Mucosa of stomach (tissue), 1 donor: ENCODE data around the gene NCAPG2.
A peak's percentile ranks its signal among the peaks of the same experiment; 100 is the strongest.
"Not testable (repeated sequence)": the region's sequence is repeated elsewhere in the genome, so short reads cannot be mapped to it uniquely, and the experiment has no call there.

Source experiments
- H3K27me3 ChIP-seq: one replicate; pipeline ENCODE4 v1.7.0; 2013; ENCODE audit warnings: mild to moderate bottlenecking, low read length; ENCODE audit not compliant: control insufficient read depth, insufficient read depth
- H3K36me3 ChIP-seq: one replicate; pipeline ENCODE4 v1.7.0; 2013; ENCODE audit warnings: low read length; ENCODE audit not compliant: control insufficient read depth, insufficient read depth
- H3K4me1 ChIP-seq: one replicate; pipeline ENCODE4 v1.7.0; 2013; ENCODE audit warnings: mild to moderate bottlenecking, low read length; ENCODE audit not compliant: control insufficient read depth, insufficient read depth
- H3K4me3 ChIP-seq: one replicate; pipeline ENCODE4 v1.7.0; 2013; ENCODE audit warnings: low read length
- H3K9ac ChIP-seq: one replicate; pipeline ENCODE4 v1.7.0; 2013; ENCODE audit warnings: mild to moderate bottlenecking, low read length, moderate library complexity
- H3K9me3 ChIP-seq: one replicate; pipeline ENCODE4 v1.7.0; 2013; ENCODE audit warnings: mild to moderate bottlenecking, low read length, moderate library complexity; ENCODE audit not compliant: control insufficient read depth
- donor health status: Pancreatic carcinoma.

Gene NCAPG2

DNA sequence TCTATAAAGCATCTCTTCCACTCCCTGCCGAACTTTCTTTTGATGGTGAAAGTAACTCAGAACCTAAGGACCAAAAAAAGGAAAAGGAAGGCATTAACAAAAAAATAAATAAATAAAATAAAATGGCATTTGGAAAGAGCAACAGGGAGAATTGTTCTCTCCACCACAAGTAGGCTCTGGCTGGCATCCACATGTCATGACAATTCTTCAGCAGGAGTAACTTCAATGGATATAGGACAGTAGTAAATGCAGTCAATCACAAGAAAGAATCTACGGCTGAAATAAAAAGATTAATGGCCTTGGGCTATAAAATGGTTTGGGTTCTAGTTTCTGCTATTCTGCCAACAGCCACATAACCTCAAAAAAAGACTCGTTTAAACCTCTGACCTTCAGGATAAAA is 23.9 kb downstream of the NCAPG2 start:
- Histone ChIP-seq H3K27me3 (no peaks in the 10 kb centered on the region), H3K36me3 (no peaks in the 10 kb centered on the region), H3K9ac (no peak overlapping the region), H3K4me1 (no peaks in the 10 kb centered on the region), H3K9me3 (no peaks in the 10 kb centered on the region), H3K4me3 (no peak overlapping the region)

GRCh38 chr7:158676906-158677305 is 27.7 kb downstream of the NCAPG2 start:
- Histone ChIP-seq H3K4me3 (no peak overlapping the region), H3K4me1 (no peaks in the 10 kb centered on the region), H3K36me3 (no peaks in the 10 kb centered on the region), H3K9me3 (no peaks in the 10 kb centered on the region), H3K9ac (no peak overlapping the region), H3K27me3 (no peaks in the 10 kb centered on the region)

DNA sequence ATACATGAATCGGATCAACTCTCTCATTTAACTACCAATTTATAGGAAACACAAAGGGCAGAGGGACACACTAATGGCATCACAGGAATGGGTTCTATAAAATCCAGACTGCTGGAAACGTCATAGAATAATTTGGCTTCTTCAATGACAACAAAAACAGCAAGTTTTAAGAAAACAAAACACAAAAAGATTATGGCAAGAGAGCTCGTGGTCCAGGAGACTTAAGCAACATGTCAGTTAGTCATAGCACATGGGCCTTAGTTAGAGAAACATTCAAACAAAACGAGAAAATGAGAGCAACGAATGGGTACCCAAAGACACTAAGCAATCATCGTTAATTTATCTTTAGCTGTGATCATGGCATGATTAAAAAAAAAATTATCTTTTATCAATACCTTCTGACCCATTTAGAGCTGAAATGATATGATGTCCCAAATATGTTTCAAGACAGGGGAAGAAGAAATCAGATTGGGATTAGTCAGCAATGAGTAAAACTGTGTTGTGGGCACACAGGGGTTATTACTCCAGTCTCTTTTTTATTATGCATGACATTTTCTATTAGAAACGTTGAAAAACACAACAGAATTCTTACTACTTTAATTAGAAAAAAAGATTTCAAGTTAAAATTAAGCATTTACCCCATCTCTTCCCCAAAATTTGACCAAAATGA is 28.3 kb downstream of the NCAPG2 start:
- H3K36me3 ChIP-seq: no peaks in the 10 kb centered on the region
- no peaks in the 10 kb centered on the region for H3K4me1 ChIP-seq
- no peaks in the 10 kb centered on the region for H3K27me3 ChIP-seq
- no peak overlapping the region for H3K4me3 ChIP-seq
- H3K9me3 ChIP-seq: no peaks in the 10 kb centered on the region
- H3K9ac ChIP-seq: no peak overlapping the region

- Histone ChIP-seq H3K4me3 (no peak overlapping the region), H3K4me1 (no peaks in the 10 kb centered on the region), H3K27me3 (no peaks in the 10 kb centered on the region), H3K9ac (no peak overlapping the region), H3K36me3 (no peaks in the 10 kb centered on the region), H3K9me3 (no peaks in the 10 kb centered on the region)
Measured at GRCh38 chr7:158672975-158673374, 31.6 kb downstream of the NCAPG2 start.

DNA sequence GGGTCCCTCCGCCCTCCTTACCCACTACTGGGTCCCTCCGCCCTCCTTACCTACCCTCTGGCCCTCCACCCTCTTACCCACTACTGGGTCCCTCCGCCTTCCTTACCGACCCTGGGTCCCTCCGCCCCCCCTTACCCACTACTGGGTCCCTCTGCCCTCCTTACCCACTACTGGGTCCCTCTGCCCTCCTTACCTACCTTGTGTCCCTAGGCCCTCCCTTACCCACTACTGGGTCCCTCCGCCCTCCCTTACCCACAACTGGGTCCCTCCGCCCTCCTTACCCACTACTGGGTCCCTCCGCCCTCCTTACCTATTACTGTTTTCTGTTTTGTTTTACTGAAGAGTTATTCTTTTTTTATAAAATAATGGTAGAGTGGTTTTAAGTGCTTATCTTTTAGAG is 36.5 kb downstream of the NCAPG2 start:
- not testable (repeated sequence) for H3K4me1 ChIP-seq, H3K9me3 ChIP-seq, H3K36me3 ChIP-seq, H3K4me3 ChIP-seq, H3K9ac ChIP-seq, H3K27me3 ChIP-seq

- not testable (repeated sequence) for H3K27me3 ChIP-seq, H3K9ac ChIP-seq, H3K36me3 ChIP-seq, H3K9me3 ChIP-seq, H3K4me1 ChIP-seq, H3K4me3 ChIP-seq
Measured at GRCh38 chr7:158666966-158667678, 37.5 kb downstream of the NCAPG2 start.

DNA sequence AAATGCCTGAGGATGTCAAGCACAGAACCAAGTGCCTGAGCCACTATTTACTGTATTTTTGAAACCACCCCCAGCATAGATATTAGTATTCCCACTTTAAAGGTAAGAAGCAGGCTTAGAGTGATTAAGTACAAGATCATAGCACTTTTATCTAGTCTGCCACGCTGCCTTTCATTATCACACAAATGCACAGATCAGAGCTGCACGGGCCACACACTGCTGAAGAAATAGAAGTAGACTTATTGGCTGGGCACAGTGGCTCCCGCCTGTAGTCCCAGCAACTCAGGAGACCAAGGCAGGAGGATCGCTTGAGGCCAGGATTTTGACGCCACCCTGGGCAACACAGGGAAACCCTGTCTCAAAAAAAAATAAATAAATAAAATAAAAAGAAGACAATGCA is 38.2 kb downstream of the NCAPG2 start:
- H3K36me3 ChIP-seq: no peaks in the 10 kb centered on the region
- H3K4me1 ChIP-seq: peaks cover 5% of the 10 kb centered on the region
- no peak overlapping the region for H3K9ac ChIP-seq
- H3K27me3 ChIP-seq: no peaks in the 10 kb centered on the region
- no peak overlapping the region for H3K4me3 ChIP-seq
- H3K9me3 ChIP-seq: no peaks in the 10 kb centered on the region

DNA sequence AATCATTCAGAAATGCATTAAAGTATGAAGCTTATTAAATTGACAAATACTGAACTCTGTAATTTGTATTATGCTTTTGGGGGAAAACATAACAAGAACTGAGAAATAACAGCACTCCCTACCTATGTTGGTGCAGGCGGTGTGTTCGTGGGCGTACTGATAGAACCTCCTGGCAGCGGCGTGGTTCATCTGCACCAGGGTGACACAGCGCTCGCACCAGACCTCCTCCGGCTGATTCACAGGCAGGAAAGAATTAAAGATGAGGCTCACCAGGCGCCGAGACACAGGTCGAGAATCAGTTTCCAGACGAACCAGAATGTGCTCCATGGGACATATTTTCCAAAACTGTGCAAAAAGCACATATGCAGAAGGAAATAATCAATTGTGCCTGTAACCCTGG is 40.2 kb downstream of the NCAPG2 start:
- Histone ChIP-seq H3K4me1 (peaks cover 5% of the 10 kb centered on the region), H3K36me3 (no peaks in the 10 kb centered on the region), H3K9me3 (no peaks in the 10 kb centered on the region), H3K4me3 (no peak overlapping the region), H3K27me3 (no peaks in the 10 kb centered on the region), H3K9ac (no peak overlapping the region)

GRCh38 chr7:158663428-158663741 is 41.2 kb downstream of the NCAPG2 start:
- Histone ChIP-seq H3K36me3 (no peaks in the 10 kb centered on the region), H3K4me3 (no peak overlapping the region)

DNA sequence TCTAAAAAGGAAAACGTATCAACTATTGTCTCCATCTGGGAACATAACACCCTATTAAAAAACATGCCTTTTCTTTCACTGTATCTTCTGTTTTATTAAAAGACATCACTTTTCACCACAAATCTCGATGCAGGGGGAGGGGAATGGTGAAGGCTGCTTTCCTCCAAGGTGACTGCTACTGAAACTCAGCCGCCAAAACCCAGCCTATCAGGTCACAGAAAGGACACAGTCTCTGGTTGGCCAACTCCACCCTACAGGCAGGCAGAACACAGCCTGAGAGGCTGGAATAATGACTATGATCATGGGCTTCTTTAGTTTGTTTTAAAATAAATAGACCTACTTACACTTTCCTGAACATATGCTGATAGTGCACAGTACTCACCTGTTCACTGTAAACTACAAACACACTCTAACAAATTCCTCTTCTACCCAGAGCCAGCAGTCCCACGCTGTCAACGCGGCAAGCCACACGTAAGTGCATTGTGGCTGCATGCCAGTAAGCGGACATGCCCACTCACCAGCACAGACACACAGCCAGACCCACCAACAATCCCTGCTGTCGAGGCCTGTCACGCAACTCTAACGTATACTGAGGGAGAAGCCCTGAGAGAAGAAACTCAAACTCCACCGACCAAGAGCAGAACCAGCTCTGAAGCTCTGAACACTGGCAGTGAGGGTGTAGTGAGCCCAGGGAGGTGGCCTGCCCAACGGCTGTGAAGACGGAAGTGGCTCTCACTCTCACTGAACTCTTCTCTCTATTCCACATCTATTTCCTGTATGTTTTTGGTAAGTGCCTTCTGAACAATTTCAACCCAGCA is 41.8 kb downstream of the NCAPG2 start:
- peaks cover 5% of the 10 kb centered on the region for H3K4me1 ChIP-seq
- H3K27me3 ChIP-seq: no peaks in the 10 kb centered on the region
- H3K4me3 ChIP-seq: no peak overlapping the region
- H3K9ac ChIP-seq: peak overlapping the region; percentile 58
- no peaks in the 10 kb centered on the region for H3K9me3 ChIP-seq
- H3K36me3 ChIP-seq: no peaks in the 10 kb centered on the region

More at GRCh38 chr7:158663428-158663741, 41.2 kb downstream of the NCAPG2 start:
- peak overlapping the region; percentile 58 for H3K9ac ChIP-seq
- H3K4me1 ChIP-seq: peaks cover 5% of the 10 kb centered on the region
- no peaks in the 10 kb centered on the region for H3K9me3 ChIP-seq
- no peaks in the 10 kb centered on the region for H3K27me3 ChIP-seq

- peaks cover 4% of the 10 kb centered on the region for H3K4me1 ChIP-seq
- no peak overlapping the region for H3K4me3 ChIP-seq
- no peaks in the 10 kb centered on the region for H3K9me3 ChIP-seq
- no peak overlapping the region for H3K9ac ChIP-seq
- H3K36me3 ChIP-seq: no peaks in the 10 kb centered on the region
- no peaks in the 10 kb centered on the region for H3K27me3 ChIP-seq
Measured at GRCh38 chr7:158658475-158658874, 46.1 kb downstream of the NCAPG2 start.

- no peaks in the 10 kb centered on the region for H3K27me3 ChIP-seq
- H3K9me3 ChIP-seq: no peaks in the 10 kb centered on the region
- H3K4me1 ChIP-seq: no peaks in the 10 kb centered on the region
- H3K9ac ChIP-seq: no peak overlapping the region
- H3K4me3 ChIP-seq: no peak overlapping the region
- no peaks in the 10 kb centered on the region for H3K36me3 ChIP-seq
Measured at GRCh38 chr7:158657189-158657746, 47.3 kb downstream of the NCAPG2 start.
